HG02763 (cell line): Measurements from ENCODE around the gene CFC1.
"Not testable (repeated sequence)": the region's sequence is repeated elsewhere in the genome, so short reads cannot be mapped to it uniquely, and the experiment has no call there.

Source experiments
- ATAC-seq: cut with Tn5 transposase; IDR thresholded peaks from one replicate; pipeline ENCODE4 v1.9.1; 2021; ENCODE audit warnings: mild to moderate bottlenecking, moderate library complexity; ENCODE audit not compliant: unreplicated experiment

Gene CFC1

GRCh38 chr2:130583582-130583981 is 15.8 kb downstream of the CFC1 start:
- not testable (repeated sequence) for ATAC-seq

GRCh38 chr2:130582970-130583369 is 16.4 kb downstream of the CFC1 start:
- not testable (repeated sequence) for ATAC-seq

- ATAC-seq = not testable (repeated sequence)
Observed at GRCh38 chr2:130581491-130581890, 17.9 kb downstream of the CFC1 start.

GRCh38 chr2:130579121-130579520 is 20.3 kb downstream of the CFC1 start:
- ATAC-seq = not testable (repeated sequence)

GRCh38 chr2:130577559-130577958 is 21.8 kb downstream of the CFC1 start:
- ATAC-seq = not testable (repeated sequence)

GRCh38 chr2:130576209-130576784 is 23.1 kb downstream of the CFC1 start:
- ATAC-seq = not testable (repeated sequence)

- ATAC-seq = not testable (repeated sequence)
Observed at GRCh38 chr2:130574230-130574629, 25.1 kb downstream of the CFC1 start.

- not testable (repeated sequence) for ATAC-seq
Observed at GRCh38 chr2:130571929-130572328, 27.4 kb downstream of the CFC1 start.

GRCh38 chr2:130566165-130566564 is 33.2 kb downstream of the CFC1 start:
- not testable (repeated sequence) for ATAC-seq

GRCh38 chr2:130556441-130556840 is 42.9 kb downstream of the CFC1 start:
- not testable (repeated sequence) for ATAC-seq

- not testable (repeated sequence) for ATAC-seq
Observed at GRCh38 chr2:130554178-130554577, 45.2 kb downstream of the CFC1 start.

GRCh38 chr2:130549475-130549874 is 49.9 kb downstream of the CFC1 start:
- ATAC-seq = not testable (repeated sequence)

GRCh38 chr2:130548418-130548817 is 51.0 kb downstream of the CFC1 start:
- ATAC-seq = not testable (repeated sequence)

- ATAC-seq = not testable (repeated sequence)
Observed at GRCh38 chr2:130544978-130545377, 54.4 kb downstream of the CFC1 start.

GRCh38 chr2:130543785-130544528 is 55.4 kb downstream of the CFC1 start:
- ATAC-seq = not testable (repeated sequence)

GRCh38 chr2:130542789-130543188 is 56.6 kb downstream of the CFC1 start:
- not testable (repeated sequence) for ATAC-seq
